HepG2 (cell line): ENCODE measurements around the gene ARFIP1. TPM values are rescaled to one million over a fixed set of nuclear protein-coding genes. Genes with fewer than 3 reads are reported as not detected.

ENCODE experiments used
- KAT7 ChIP-seq: IDR thresholded peaks from 2 replicates; pipeline ENCODE4 v1.6.1; 2018; ENCODE audit warnings: borderline replicate concordance, missing compliant biosample characterization
- MIER2 ChIP-seq: IDR thresholded peaks from 2 replicates; pipeline ENCODE4 v1.6.1; 2016; ENCODE audit warnings: missing biosample characterization, missing genetic modification reagents
- NCOR1 ChIP-seq: fragments of 200-600 bp; sonication (generic); IDR thresholded peaks from 2 replicates; pipeline ENCODE4 v1.7.0; 2017; ENCODE audit warnings: antibody characterized with exemption, low read length, borderline replicate concordance
- NFAT5 ChIP-seq: sonication (generic); formaldehyde crosslinking; IDR thresholded peaks from 2 replicates; pipeline ENCODE4 v1.4.0; 2020; ENCODE audit warnings: missing genetic modification reagents
- NFKBIZ ChIP-seq: IDR thresholded peaks from 2 replicates; pipeline ENCODE4 v1.6.1; 2018; ENCODE audit warnings: missing genetic modification reagents, missing compliant biosample characterization
- PBX2 ChIP-seq: IDR thresholded peaks from 2 replicates; pipeline ENCODE4 v1.6.1; 2016; ENCODE audit warnings: control low read depth
- U2AF1 ChIP-seq: fragments of 200-400 bp; formaldehyde crosslinking; optimal IDR thresholded peaks from 2 replicates; pipeline ENCODE3; 2017; ENCODE audit warnings: mild to moderate bottlenecking, low read depth, low read length
- ZBTB44 ChIP-seq: sonication (generic); formaldehyde crosslinking; IDR thresholded peaks from 2 replicates; pipeline ENCODE4 v1.4.0; 2020; ENCODE audit warnings: missing genetic modification reagents
- ZKSCAN1 ChIP-seq: fragments of 150-350 bp; IDR thresholded peaks from 2 replicates; pipeline ENCODE4 v1.6.1; 2014; ENCODE audit warnings: low read length
- ZNF275 ChIP-seq: sonication (generic); formaldehyde crosslinking; IDR thresholded peaks from 2 replicates; pipeline ENCODE4 v1.8.0; 2022; ENCODE audit warnings: missing genetic modification reagents, mild to moderate bottlenecking, inconsistent platforms, borderline replicate concordance
- ZNF280D ChIP-seq: sonication (generic); formaldehyde crosslinking; IDR thresholded peaks from 2 replicates; pipeline ENCODE4 v1.5.1; 2020; ENCODE audit warnings: mild to moderate bottlenecking, missing genetic modification reagents
- ZNF350 ChIP-seq: sonication (generic); formaldehyde crosslinking; IDR thresholded peaks from 2 replicates; pipeline ENCODE4 v1.4.0; 2020; ENCODE audit warnings: mild to moderate bottlenecking, low read depth, missing genetic modification reagents, borderline replicate concordance
- ZNF549 ChIP-seq: sonication (generic); formaldehyde crosslinking; IDR thresholded peaks from 2 replicates; pipeline ENCODE4 v1.5.0; 2020; ENCODE audit warnings: missing genetic modification reagents
- ZNF891 ChIP-seq: sonication (generic); formaldehyde crosslinking; IDR thresholded peaks from 2 replicates; pipeline ENCODE4 v1.5.0; 2020; ENCODE audit warnings: mild to moderate bottlenecking, missing genetic modification reagents
- ZSCAN31 ChIP-seq: sonication (generic); formaldehyde crosslinking; IDR thresholded peaks from 2 replicates; pipeline ENCODE4 v1.5.0; 2020; ENCODE audit warnings: low read depth, mild to moderate bottlenecking, missing genetic modification reagents
- polyA plus RNA-seq, 8 experiments: library from polyadenylated mRNA; depleted of rRNA in 3 of 8; stranded (reverse) in 7 of 8; unstranded in 1 of 8; fragments of >200 nt; fragmentation: Illumina TruSeq in 4 of 8; extraction: Trizol in 4 of 8; gene quantifications; 2 replicates each; pipeline versions ENCODE4 v1.2.1 to v1.2.3, GENCODE V29; 2011 to 2016; ENCODE audit warnings: low read depth in 4 of 8, missing spikeins in 1 of 8, mixed read lengths in 1 of 8; ENCODE audit not compliant: insufficient read depth in 1 of 8
- total RNA-seq, 5 experiments: library from RNA; depleted of rRNA; stranded (reverse); fragments of >200 nt; fragmentation: Illumina TruSeq; extraction: Trizol; gene quantifications; 2 replicates each; pipeline ENCODE4 v1.2.3, GENCODE V29; 2016; ENCODE audit warnings: low read depth in 1 of 5

ARFIP1 gene
- total and polyA plus RNA-seq, 2 of the 13 experiments (the other 11 are each of a cell fraction or from before 2014, with no cell fraction given), result 9.9 to 27.7 TPM

- TF ChIP-seq ZBTB44 (no peak), U2AF1 (peak; percentile 49), KAT7 (CRISPR knock-in tag) (no peak; the same call in 1 of the 2 replicates), ZKSCAN1 (no peak), ZNF275 (CRISPR knock-in tag) (no peak), ZNF549 (CRISPR knock-in tag) (no peak), ZSCAN31 (CRISPR knock-in tag) (peak; percentile 69; the same call in 1 of the 2 replicates), MIER2 (CRISPR knock-in tag) (peak; percentile 70), ZNF891 (CRISPR knock-in tag) (peak; percentile 34; the same call in 1 of the 2 replicates), NCOR1 (no peak; the same call in 1 of the 2 replicates), PBX2 (CRISPR knock-in tag) (no peak), NFKBIZ (CRISPR knock-in tag) (no peak; the same call in 1 of the 2 replicates), ZNF350 (CRISPR knock-in tag) (peak; percentile 76), ZNF280D (CRISPR knock-in tag) (no peak; the same call in 1 of the 2 replicates), NFAT5 (CRISPR knock-in tag) (no peak)
These were observed at the start of gene ARFIP1, which contains the start of gene TIGD4 (continued) for GRCh38 chr4:152779513-152780266.
